ENCODE measurements around the gene CLEC9A. TPM values are rescaled to one million over a fixed set of nuclear protein-coding genes. Genes with fewer than 3 reads are reported as not detected.

Gene CLEC9A
- total RNA-seq, 1 donor from 2014 or later = not detected

- TF ChIP-seq CTCF (conservative IDR thresholded peaks at IDR 0.05; ENCODE audit: low read depth, low read length) = no peak
- DNase-seq (ENCODE audit: low read depth) = no peak
- no peak overlapping the region for H3K4me3 ChIP-seq (ENCODE audit: low read depth, low read length)
Observed at GRCh38 chr12:10115311-10115710, 84.8 kb downstream of the CLEC9A start.

Other genes starting within 250 kb of the CLEC9A start
- not detected in 2 replicates for gene KLRF1, start 203.2 kb upstream of the CLEC9A start, total RNA-seq
- gene CLEC2B, start 161.3 kb upstream of the CLEC9A start, total RNA-seq = not detected in 2 replicates
- gene KLRF2, start 149.2 kb upstream of the CLEC9A start, total RNA-seq = not detected in 2 replicates
- not detected in 2 replicates for gene CLEC2A, start 98.3 kb upstream of the CLEC9A start, total RNA-seq
- not detected in 2 replicates for gene CLEC12A, start 59.3 kb upstream of the CLEC9A start, total RNA-seq
- not detected in 2 replicates for gene CLEC1B, start 31.6 kb upstream of the CLEC9A start, total RNA-seq
- not detected in 2 replicates for gene CLEC12B, start 20.1 kb upstream of the CLEC9A start, total RNA-seq
- gene CLEC1A, start 68.3 kb downstream of the CLEC9A start, total RNA-seq = not detected in 2 replicates
- not detected in 2 replicates for gene CLEC7A, start 99.5 kb downstream of the CLEC9A start, total RNA-seq
- gene OLR1, start 141.4 kb downstream of the CLEC9A start, total RNA-seq = not detected in 2 replicates
- gene TMEM52B, start 148.3 kb downstream of the CLEC9A start, total RNA-seq = 0.43 TPM in 1 of 2 replicates, not detected in the other
- 20.7 and 42.3 TPM in 2 replicates for gene GABARAPL1, start 182.2 kb downstream of the CLEC9A start, total RNA-seq